Activated gamma-delta T cell (primary cell): ENCODE results near the gene LSP1.
"Not testable (repeated sequence)": the region's sequence is repeated elsewhere in the genome, so short reads cannot be mapped to it uniquely, and the experiment has no call there.

Experiments used
- DNase-seq: peaks from one replicate; lab custom pipeline; 2025; lab: John Stamatoyannopoulos, UW

The LSP1 gene

GRCh38 chr11:1928470-1928890 lies 75.6 kb downstream of the LSP1 start:
- no peak for DNase-seq

- no peak for DNase-seq
Observed at GRCh38 chr11:1928891-1929541, 76.1 kb downstream of the LSP1 start.

- DNase-seq, result no peak
Observed at GRCh38 chr11:1929621-1930461, 77.0 kb downstream of the LSP1 start.

- no peak for DNase-seq
Observed at GRCh38 chr11:1930462-1930830, 77.6 kb downstream of the LSP1 start.

- DNase-seq, result no peak
Observed at GRCh38 chr11:1931341-1932104, 78.6 kb downstream of the LSP1 start.

- no peak for DNase-seq
Observed at GRCh38 chr11:1932105-1932480, 79.2 kb downstream of the LSP1 start.

GRCh38 chr11:1932681-1933080 lies 79.8 kb downstream of the LSP1 start:
- DNase-seq, result no peak

GRCh38 chr11:1933416-1934334 lies 80.8 kb downstream of the LSP1 start:
- DNase-seq, result no peak

GRCh38 chr11:1934335-1935155 lies 81.7 kb downstream of the LSP1 start:
- DNase-seq, result no peak

GRCh38 chr11:1935156-1936071 lies 82.5 kb downstream of the LSP1 start:
- no peak for DNase-seq

GRCh38 chr11:1936072-1936780 lies 83.3 kb downstream of the LSP1 start:
- no peak for DNase-seq

- DNase-seq, result no peak
Observed at GRCh38 chr11:1936781-1937615, 84.1 kb downstream of the LSP1 start.

- DNase-seq, result no peak
Observed at GRCh38 chr11:1937616-1938342, 84.9 kb downstream of the LSP1 start.

GRCh38 chr11:1938343-1939005 lies 85.6 kb downstream of the LSP1 start:
- no peak for DNase-seq

- DNase-seq, result no peak
Observed at GRCh38 chr11:1939006-1939625, 86.2 kb downstream of the LSP1 start.

- not testable (repeated sequence) for DNase-seq
Observed at GRCh38 chr11:1939788-1940187, 86.9 kb downstream of the LSP1 start.
